ENCODE measurements around the gene DNM2. TPM values are rescaled to one million over a fixed set of nuclear protein-coding genes. Genes with fewer than 3 reads are reported as not detected.

The DNM2 gene
- total RNA-seq, 1 experiment from 2014 or later, result 125 TPM

GRCh38 chr19:10830370-10830769 lies 112.5 kb downstream of the DNM2 start:
- TF ChIP-seq CTCF (IDR thresholded peaks at IDR 0.05), result no peak
- no peak for TF ChIP-seq TCF7L2 (IDR thresholded peaks at IDR 0.05; ENCODE audit: low read depth, low read length)
- no peak for TF ChIP-seq POLR2AphosphoS5 (IDR thresholded peaks at IDR 0.05; ENCODE audit: low read depth, low read length)
- TF ChIP-seq SIN3A (IDR thresholded peaks at IDR 0.05; ENCODE audit: borderline replicate concordance, insufficient read depth, low read depth, low read length), result no peak
- TF ChIP-seq REST (IDR thresholded peaks at IDR 0.05; ENCODE audit: insufficient read depth in 1 of 2, low read depth in 2 of 2, low read length in 1 of 2), result no peak
- BruUV-seq (replicated peaks), result no TSS peak
- intact Hi-C loops (cut with micrococcal nuclease; ENCODE audit: unreplicated experiment), result no loop called here
- Histone ChIP-seq H3K9me3 (ENCODE audit: control insufficient read depth, insufficient read depth, low read depth, low read length) (no peaks in the 10 kb centered on the region), H3K27me3 (ENCODE audit: control insufficient read depth, insufficient read depth, low read length) (no peaks in the 10 kb centered on the region), H3K4me3 (ENCODE audit: low read depth in 2 of 2, low read length in 2 of 2) (no peak overlapping the region), H3K4me1 (ENCODE audit: control insufficient read depth, insufficient read depth, low read length) (no peaks in the 10 kb centered on the region), H3K27ac (ENCODE audit: low read length) (no peak overlapping the region), H3K36me3 (ENCODE audit: control insufficient read depth, insufficient read depth, low read length) (no peaks in the 10 kb centered on the region)
- DNase-seq (ENCODE audit: low read depth, low spot score), result no peak
- POLR2A ChIA-PET, result interaction anchor here (0.6 kb wide), 1 partner anchor 15 kb away, joined by 9 read pairs; no protein-coding TSS in a partner anchor
- in situ Hi-C loops (cut with HindIII; ENCODE audit: low pct_unique_long_range_greater_than_20kb, low sequenced_read_pairs), result no loop called here
- no peak for ATAC-seq
- CTCF ChIA-PET, result interaction anchor here (1.0 kb wide), 1 partner anchor 10 kb away, joined by 3 read pairs; no protein-coding TSS in a partner anchor

- intact Hi-C loops (cut with micrococcal nuclease; ENCODE audit: unreplicated experiment) (no loop called here), in situ Hi-C loops (cut with HindIII; ENCODE audit: low pct_unique_long_range_greater_than_20kb, low sequenced_read_pairs) (no loop called here)
- ChIA-PET CTCF (no interaction called here), POLR2A (interaction anchor here (0.6 kb wide), 1 partner anchor 14 kb away, joined by 9 read pairs; no protein-coding TSS in a partner anchor)
- no peaks in the 10 kb centered on the region for H3K36me3 ChIP-seq (ENCODE audit: control insufficient read depth, insufficient read depth, low read length)
- ATAC-seq (no peak), DNase-seq (ENCODE audit: low read depth, low spot score) (no peak)
- no peak overlapping the region for H3K27ac ChIP-seq (ENCODE audit: low read length)
- no peaks in the 10 kb centered on the region for H3K4me1 ChIP-seq (ENCODE audit: control insufficient read depth, insufficient read depth, low read length)
- no peak overlapping the region for H3K4me3 ChIP-seq (ENCODE audit: low read depth in 2 of 2, low read length in 2 of 2)
- H3K9me3 ChIP-seq (ENCODE audit: control insufficient read depth, insufficient read depth, low read depth, low read length), result no peaks in the 10 kb centered on the region
- BruUV-seq (replicated peaks), result no TSS peak
- H3K27me3 ChIP-seq (ENCODE audit: control insufficient read depth, insufficient read depth, low read length), result no peaks in the 10 kb centered on the region
- TF ChIP-seq CTCF (IDR thresholded peaks at IDR 0.05) (no peak; the same call in 1 of the 2 replicates), SIN3A (IDR thresholded peaks at IDR 0.05; ENCODE audit: borderline replicate concordance, insufficient read depth, low read depth, low read length) (no peak), TCF7L2 (IDR thresholded peaks at IDR 0.05; ENCODE audit: low read depth, low read length) (no peak), POLR2AphosphoS5 (IDR thresholded peaks at IDR 0.05; ENCODE audit: low read depth, low read length) (no peak), REST (IDR thresholded peaks at IDR 0.05; ENCODE audit: insufficient read depth in 1 of 2, low read depth in 2 of 2, low read length in 1 of 2) (no peak)
Measured at GRCh38 chr19:10830931-10831779, 113.3 kb downstream of the DNM2 start.
